WI38 (cell line): ENCODE data around the gene ARHGAP45.
"Not testable (repeated sequence)": the region's sequence is repeated elsewhere in the genome, so short reads cannot be mapped to it uniquely, and the experiment has no call there.

Source experiments
- H3K4me3 ChIP-seq: 2 replicates; pipeline ENCODE4 v1.5.1; 2011; ENCODE audit warnings: low read depth, mild to moderate bottlenecking, control low read depth, low read length
- CTCF ChIP-seq: IDR thresholded peaks from 2 replicates; pipeline ENCODE4 v1.5.1; 2012; ENCODE audit warnings: low read depth, mild to moderate bottlenecking, control low read depth, low read length

Gene ARHGAP45

DNA sequence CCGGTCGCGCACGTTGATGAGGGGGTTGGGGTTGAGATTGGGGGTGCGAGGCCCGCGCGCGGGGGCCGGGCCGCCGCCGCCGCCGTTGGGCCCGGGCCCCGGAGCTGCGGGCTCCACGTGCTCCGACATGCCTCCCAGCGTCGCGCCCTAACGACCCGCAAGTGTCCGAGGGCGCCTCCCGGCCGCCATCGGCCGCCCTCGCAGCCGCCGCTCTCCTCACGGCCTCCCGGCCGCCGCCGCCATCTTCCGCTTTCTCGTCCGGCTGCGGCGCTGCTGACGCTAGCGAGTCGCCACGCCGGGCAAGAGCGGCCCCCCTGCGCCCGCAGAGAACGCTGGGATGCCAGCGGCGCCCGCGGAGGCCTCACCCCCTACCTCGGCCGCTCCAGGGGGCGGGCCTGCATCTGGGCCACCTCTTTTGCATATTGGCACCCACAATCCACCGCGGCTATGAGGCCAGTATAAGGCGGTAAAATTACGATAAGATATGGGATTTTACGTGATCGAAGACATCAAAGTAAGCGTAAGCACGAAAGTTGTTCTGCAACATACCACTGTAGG is 46.0 kb upstream of the ARHGAP45 start, which contains the start of gene TMEM259:
Gene TMEM259, minus strand, starts transcription at position 256 of the 558 bp plus-strand sequence. Its CDS starts 127 bp downstream, at position 129.
- H3K4me3 ChIP-seq: peak within 1 kb of the TSS; percentile 88
- no peak for TF ChIP-seq CTCF

DNA sequence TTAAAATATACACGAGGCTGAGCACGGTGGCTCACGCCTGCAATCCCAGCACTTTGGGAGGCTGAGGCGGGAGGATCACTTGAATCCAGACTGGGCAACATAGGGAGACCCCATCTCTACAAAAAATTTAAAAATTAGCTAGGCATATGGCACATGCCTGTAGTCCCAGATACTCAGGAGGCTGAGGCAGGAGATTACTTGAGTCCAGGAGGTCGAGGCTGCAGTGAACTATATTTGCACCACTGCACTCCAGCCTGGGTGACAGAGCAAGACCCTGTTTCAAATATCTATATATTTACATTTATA is 43.1 kb upstream of the ARHGAP45 start:
- not testable (repeated sequence) for H3K4me3 ChIP-seq

GRCh38 chr19:1025080-1025479 is 41.9 kb upstream of the ARHGAP45 start:
- H3K4me3 ChIP-seq: not testable (repeated sequence)

- no peak for TF ChIP-seq CTCF
- H3K4me3 ChIP-seq: peak within 1 kb of the TSS; percentile 100
Observed at GRCh38 chr19:1025960-1026782, 40.8 kb upstream of the ARHGAP45 start, which contains the start of gene CNN2. CNN2 (plus strand) TSS chr19:1026608; CDS start chr19:1026662, 54 bp downstream.

GRCh38 chr19:1026783-1027649 is 40.0 kb upstream of the ARHGAP45 start:
- H3K4me3 ChIP-seq: peak overlapping the region; percentile 100
- TF ChIP-seq CTCF: no peak

DNA sequence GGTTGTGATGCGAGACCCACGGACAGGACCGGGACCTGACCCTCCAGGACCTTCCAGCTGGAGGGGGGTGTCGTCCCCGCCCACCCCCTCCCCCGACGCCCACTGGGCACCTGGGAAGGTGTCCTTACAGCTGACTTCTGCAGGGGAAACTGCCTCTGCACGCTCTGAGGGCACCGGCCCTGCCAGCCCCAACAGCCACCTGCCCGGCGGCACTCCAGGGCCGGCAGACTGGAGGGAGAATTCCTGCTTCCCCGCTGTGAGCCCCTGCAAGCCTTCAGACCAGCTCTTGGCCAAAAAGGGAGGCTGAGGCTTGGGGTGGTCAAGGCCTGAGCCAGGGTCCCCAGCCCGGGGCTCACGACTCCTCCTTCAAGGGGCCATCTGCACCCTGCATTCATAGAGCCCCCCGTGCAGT is 39.3 kb upstream of the ARHGAP45 start:
- no peak for TF ChIP-seq CTCF
- peak overlapping the region; percentile 100 for H3K4me3 ChIP-seq

GRCh38 chr19:1028062-1028926 is 38.7 kb upstream of the ARHGAP45 start:
- no peak for TF ChIP-seq CTCF
- H3K4me3 ChIP-seq: peak overlapping the region; percentile 100
